Activated CD8-positive, alpha-beta memory T cell treated with anti-CD3 and anti-CD28 coated beads for 36 hours (primary cell): ENCODE measurements around the gene TES. TPM values are rescaled to one million over a fixed set of nuclear protein-coding genes. Genes with fewer than 3 reads are reported as not detected.
"Not testable (repeated sequence)": the region's sequence is repeated elsewhere in the genome, so short reads cannot be mapped to it uniquely, and the experiment has no call there.

ENCODE experiments used
- CTCF ChIA-PET: fragments of 350-600 bp; sonication (Branson Sonifier 250); formaldehyde crosslinking; loops from one replicate; lab custom pipeline; 2021; ENCODE audit warnings: antibody characterized with exemption; lab: Charles Lee
- POLR2A ChIA-PET: fragments of 350-600 bp; sonication (Branson Sonifier 250); formaldehyde crosslinking; loops from one replicate; lab custom pipeline; 2021; ENCODE audit warnings: antibody characterized with exemption; lab: Charles Lee
- total RNA-seq, 2 experiments: library from RNA; stranded (reverse); gene quantifications; one replicate each; pipeline ENCODE4 v1.2.3, GENCODE V29; 2021

TES gene
- total RNA-seq, 2 experiments from 2014 or later: 56.1 to 66.5 TPM

GRCh38 chr7:116293139-116293538 is 82.8 kb downstream of the TES start:
- ChIA-PET POLR2A (no interaction called here), CTCF (no interaction called here)

- CTCF ChIA-PET: no interaction called here
Observed at GRCh38 chr7:116293633-116294032, 83.3 kb downstream of the TES start.

GRCh38 chr7:116295903-116296302 is 85.6 kb downstream of the TES start:
- POLR2A ChIA-PET, CTCF ChIA-PET: not testable (repeated sequence)

More at GRCh38 chr7:116293633-116294032, 83.3 kb downstream of the TES start:
- POLR2A ChIA-PET: no interaction called here

GRCh38 chr7:116298055-116298454 is 87.7 kb downstream of the TES start:
- POLR2A ChIA-PET: interaction anchor here (0.5 kb wide), 1 partner anchor 216 kb away, joined by 4 read pairs; no protein-coding TSS in a partner anchor
- CTCF ChIA-PET: no interaction called here

- CTCF ChIA-PET: no interaction called here
- POLR2A ChIA-PET: interaction anchor here (0.5 kb wide), 1 partner anchor 215 kb away, joined by 4 read pairs; no protein-coding TSS in a partner anchor
Observed at GRCh38 chr7:116298576-116298975, 88.2 kb downstream of the TES start.

GRCh38 chr7:116305485-116306408 is 95.4 kb downstream of the TES start:
- POLR2A ChIA-PET: no interaction called here
- CTCF ChIA-PET: no interaction called here

- POLR2A ChIA-PET: no interaction called here
- CTCF ChIA-PET: no interaction called here
Observed at GRCh38 chr7:116306409-116307048, 96.2 kb downstream of the TES start.

GRCh38 chr7:116307253-116307652 is 96.9 kb downstream of the TES start:
- ChIA-PET CTCF (no interaction called here), POLR2A (no interaction called here)

Other genes starting within 250 kb of the TES start
- gene TFEC, start 179.8 kb upstream of the TES start, total RNA-seq: not detected